ENCODE results near the gene PRKCG.
"Not testable (repeated sequence)": the region's sequence is repeated elsewhere in the genome, so short reads cannot be mapped to it uniquely, and the experiment has no call there.

PRKCG gene

DNA sequence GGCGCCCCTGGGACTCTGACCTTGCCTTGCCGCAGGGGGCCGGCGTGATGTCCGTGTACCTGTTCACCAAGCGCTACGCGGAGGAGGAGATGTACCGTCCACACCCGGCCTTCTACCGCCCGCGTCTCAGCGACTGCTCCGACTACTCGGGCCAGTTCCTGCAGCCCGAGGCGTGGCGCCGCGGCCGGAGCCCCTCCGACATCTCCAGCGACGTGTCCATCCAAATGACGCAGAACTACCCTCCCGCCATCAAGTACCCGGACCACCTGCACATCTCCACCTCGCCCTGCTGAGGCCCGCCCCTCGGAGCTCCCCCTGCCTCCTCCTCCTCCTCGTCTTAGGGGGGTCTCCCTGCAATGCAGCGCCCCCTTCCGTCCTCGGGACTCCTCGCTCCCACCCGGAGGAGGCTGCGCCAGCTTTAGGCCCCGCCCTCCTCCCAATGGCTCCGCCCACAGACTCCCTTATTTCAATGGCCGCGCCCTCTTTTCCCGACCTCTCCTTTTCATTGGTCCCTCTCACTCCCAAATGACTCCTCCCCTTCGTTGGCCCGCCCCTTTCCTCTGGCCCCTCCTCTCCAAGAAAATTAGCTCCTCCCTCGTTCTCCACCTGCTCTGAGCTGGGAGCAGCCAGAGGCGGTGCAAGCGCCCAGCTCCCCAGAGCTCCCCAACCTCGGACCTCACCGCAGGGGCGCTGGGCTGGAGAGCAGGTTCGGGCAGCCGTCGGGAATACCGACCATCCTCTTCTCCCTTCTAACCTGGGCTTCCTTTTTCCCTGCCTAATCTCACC, 60.2 kb downstream of the PRKCG start:
- no peak for DNase-seq (ENCODE audit: low read depth in 3 of 3)

DNA sequence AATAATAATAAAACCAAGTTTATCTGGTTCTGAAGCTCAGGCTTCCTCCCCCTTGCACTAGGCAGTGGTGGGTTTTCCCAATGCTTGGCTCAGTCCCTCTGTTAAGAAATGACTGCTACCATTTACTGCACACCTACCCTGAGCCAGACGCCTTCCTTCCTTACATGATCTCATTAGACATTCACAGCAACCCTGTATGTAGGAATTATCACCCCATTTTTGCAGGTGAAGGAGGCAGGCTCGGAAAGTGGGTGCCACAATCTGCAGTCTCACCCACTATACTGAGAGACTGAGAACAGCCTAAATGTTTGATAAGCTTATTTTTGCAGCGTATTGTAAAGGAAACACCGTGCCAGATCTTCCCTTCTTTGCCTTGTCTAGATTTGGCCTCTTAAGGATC, 62.4 kb downstream of the PRKCG start:
- DNase-seq (ENCODE audit: low read depth in 3 of 3), result no peak

DNA sequence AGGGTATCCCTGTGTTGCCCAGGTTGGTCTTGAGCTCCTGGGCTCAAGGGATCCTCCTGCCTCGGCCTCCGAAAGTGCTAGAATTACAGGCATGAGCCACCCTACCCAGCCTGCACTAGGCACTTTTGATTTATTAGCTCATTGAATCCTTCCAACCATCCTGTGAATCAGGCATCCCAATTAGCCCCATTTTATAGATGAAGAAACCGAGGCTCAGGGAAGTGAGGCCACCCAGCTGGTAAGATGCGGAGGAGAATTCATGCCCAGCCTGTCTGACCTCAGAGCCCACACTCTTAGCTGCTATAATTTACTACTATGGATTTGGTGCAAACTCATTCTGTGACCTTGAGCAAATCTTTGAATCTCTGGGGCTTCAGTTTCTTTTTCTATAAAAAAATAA, 62.9 kb downstream of the PRKCG start:
- no peak for DNase-seq (ENCODE audit: low read depth in 3 of 3)

DNA sequence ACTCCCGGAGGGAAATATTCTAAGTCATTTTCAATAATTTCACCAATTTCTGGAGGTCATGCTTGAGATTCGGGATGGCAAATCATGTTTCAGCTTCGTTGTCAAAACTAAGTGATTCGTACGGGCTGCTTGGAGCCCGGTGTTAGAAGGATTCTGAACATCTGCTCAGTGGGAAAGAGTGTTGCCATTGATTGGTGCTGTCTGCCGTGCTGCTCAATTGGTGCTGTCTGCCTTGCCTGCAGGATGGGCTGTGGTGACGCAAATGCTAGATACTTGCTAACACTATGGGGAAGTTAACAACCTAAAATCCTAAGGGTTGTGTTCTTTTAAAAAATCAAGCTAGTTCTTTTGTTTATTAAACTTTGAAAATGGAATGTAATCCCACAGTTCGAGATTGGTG, 63.4 kb downstream of the PRKCG start:
- no peak for DNase-seq (ENCODE audit: low read depth in 3 of 3)

DNA sequence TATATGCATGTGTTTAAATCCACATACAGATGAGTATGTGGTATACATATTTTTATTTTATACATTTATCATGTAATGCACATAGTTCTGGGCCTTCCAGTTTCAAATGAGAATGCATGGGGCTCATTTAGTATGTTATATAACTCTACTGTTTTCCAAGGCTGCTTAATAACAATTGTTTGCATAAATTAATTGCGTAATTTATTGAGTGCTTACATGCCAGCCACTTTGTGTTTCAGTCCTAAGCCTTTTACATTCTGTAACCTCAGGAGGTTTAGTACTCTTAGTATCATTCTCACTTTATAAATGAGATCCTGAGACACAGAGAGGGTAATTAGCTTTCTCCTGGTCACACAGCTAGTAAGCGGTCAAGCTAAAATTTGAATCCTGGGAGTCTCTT, 64.0 kb downstream of the PRKCG start:
- DNase-seq (ENCODE audit: low read depth in 3 of 3), result no peak

DNA sequence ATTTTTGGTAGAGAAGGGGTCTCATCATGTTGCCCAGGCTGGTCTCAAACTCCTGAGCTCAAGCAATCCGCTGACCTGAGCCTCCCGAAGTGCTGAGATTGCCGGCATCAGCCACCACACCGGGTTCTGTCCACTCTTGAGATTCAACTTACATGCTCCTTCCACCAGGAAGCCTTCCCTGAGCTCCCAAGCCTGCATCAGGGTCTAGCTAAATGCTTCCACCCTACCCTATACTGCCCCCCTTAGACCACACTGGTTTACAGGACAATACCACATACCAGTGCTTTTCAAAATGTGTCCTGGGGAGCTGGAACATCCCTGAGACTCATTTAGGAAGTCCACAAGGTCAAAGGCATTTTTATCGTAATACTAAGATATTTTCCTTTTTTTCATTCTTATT, 65.6 kb downstream of the PRKCG start:
- DNase-seq (ENCODE audit: low read depth in 3 of 3), result no peak

DNA sequence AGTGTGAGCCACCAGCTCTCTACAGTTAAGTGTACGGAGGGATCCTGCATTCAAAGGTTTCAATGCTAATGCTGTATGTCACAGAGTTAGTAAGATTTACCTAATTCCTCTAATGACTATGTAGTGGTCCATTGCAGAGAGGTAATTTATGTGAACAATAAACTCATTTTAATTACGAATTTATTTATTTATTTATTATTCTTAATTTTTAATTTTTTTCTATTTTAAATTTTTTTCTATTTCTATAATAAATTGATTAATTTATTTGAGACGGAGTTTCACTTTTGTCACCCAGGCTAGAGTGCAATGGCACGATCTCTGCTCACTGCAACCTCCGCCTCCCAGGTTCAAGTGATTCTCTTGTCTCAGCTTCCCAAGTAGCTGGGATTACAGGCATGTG, 66.6 kb downstream of the PRKCG start:
- not testable (repeated sequence) for DNase-seq (ENCODE audit: low read depth in 3 of 3)

DNA sequence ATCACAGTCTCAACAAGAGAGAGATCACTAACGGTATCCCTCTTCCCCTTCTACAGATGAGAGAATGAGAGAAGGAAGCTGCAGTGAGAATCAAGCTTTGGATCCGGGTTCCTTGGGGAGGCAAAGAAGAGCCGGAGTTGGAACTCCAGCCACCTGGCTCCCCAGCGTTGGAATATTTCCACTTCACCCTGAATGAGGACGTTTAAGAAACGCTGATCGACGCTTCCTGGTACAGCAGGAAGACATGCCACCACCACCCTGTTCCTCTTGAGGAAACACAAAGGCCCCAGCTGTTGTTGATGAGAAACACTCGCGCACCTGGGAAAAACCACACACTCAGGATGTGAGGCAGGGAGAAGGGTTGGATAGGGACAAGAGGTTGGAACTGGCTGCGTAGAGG, 69.4 kb downstream of the PRKCG start:
- DNase-seq (ENCODE audit: low read depth in 3 of 3), result no peak

DNA sequence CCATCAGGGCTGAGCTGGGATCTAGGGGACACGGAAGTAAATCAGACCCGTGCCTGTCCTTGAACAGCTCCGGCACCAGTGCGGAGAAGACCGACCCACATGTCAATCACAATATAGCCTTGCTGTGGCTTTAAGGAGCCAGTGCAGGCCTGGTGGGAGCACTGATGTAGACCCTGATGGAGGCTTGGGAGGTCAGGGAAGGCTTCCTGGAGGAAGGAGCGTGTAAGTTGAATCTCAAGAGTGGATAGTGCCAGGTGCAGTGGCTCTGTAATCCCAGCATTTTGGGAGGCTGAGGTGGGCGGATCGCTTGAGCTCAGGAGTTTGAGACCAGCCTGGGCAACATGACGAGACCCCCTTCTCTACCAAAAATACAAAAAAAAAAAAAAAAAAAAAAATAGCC, 70.0 kb downstream of the PRKCG start:
- DNase-seq (ENCODE audit: low read depth in 3 of 3), result no peak

DNA sequence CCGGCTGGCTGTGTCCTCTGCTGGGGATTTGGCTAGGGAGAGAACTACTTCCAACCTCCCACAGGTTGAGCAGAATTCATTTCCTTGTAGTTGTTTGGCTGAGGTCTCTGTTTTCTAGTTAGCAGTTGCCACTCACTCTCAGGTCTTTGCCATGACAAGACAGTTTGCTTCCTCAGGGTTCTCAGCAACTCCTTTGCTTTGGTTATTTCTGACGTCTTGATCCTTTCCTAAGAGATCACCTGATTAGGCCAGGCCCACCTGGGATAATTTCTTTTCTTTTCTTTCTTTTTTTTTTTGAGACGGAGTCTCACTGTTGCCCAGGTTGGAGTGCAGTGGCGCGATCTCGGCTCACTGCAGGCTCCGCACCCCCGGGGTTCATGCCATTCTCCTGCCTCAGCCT, 71.4 kb downstream of the PRKCG start:
- no peak for DNase-seq (ENCODE audit: low read depth in 3 of 3)

All from stimulated activated CD4-positive, alpha-beta T cell treated with anti-CD3 and anti-CD28 coated beads, TNF-alpha, amount 100 ng/mL, for 4 hours (primary cell).